Thoracic aorta (tissue), 2 donors: ENCODE results near the gene C19orf81. TPM values are rescaled to one million over a fixed set of nuclear protein-coding genes. Genes with fewer than 3 reads are reported as not detected.

Experiments
- ATAC-seq: fragments of 150-250 bp; one replicate; pipeline ENCODE4 v1.8.0; 2017; ENCODE audit warnings: low read depth; ENCODE audit not compliant: insufficient number of reproducible peaks, low FRiP score
- DNase-seq: peaks from one replicate; pipeline ENCODE4 v3.0.0-alpha.2; 2020; ENCODE audit warnings: low spot score
- H3K27ac ChIP-seq, 2 donors: fragments of 200-600 bp; sonication (generic); 1 replicate in 1 of 2; 2 replicates in 1 of 2; pipeline ENCODE4 v1.5.1; 2016; ENCODE audit warnings: mild to moderate bottlenecking in 2 of 2, moderate library complexity in 2 of 2
- H3K27me3 ChIP-seq: fragments of 200-600 bp; sonication (generic); replicated peaks from 2 replicates; pipeline ENCODE4 v1.6.0; 2016; ENCODE audit warnings: mild to moderate bottlenecking; ENCODE audit not compliant: insufficient read depth
- H3K36me3 ChIP-seq: fragments of 200-600 bp; sonication (generic); one replicate; pipeline ENCODE4 v1.5.1; 2016
- H3K4me1 ChIP-seq, 2 donors: fragments of 200-600 bp; sonication (generic); 1 replicate in 1 of 2; 2 replicates in 1 of 2; pipeline versions ENCODE4 v1.5.1 to v1.6.0; 2016; ENCODE audit warnings: low read depth in 2 of 2, mild to moderate bottlenecking in 1 of 2; ENCODE audit not compliant: control insufficient read depth in 1 of 2
- H3K4me3 ChIP-seq: fragments of 200-600 bp; sonication (generic); 2 replicates; pipeline ENCODE4 v1.5.1; 2016; ENCODE audit warnings: mild to moderate bottlenecking
- H3K9me3 ChIP-seq: fragments of 200-600 bp; sonication (generic); 2 replicates; pipeline ENCODE4 v1.5.1; 2016
- CTCF ChIP-seq: fragments of 200-600 bp; sonication (generic); IDR thresholded peaks from one replicate; pipeline ENCODE4 v1.5.1; 2019; ENCODE audit warnings: antibody characterized with exemption
- total RNA-seq, 2 donors: library from RNA; depleted of rRNA; stranded (reverse); fragments of >200 nt; gene quantifications; one replicate each; pipeline versions ENCODE4 v1.1.0 to v1.2.3, GENCODE V29; 2016

C19orf81 gene
- total RNA-seq, 2 donors from 2014 or later, result not detected

DNA sequence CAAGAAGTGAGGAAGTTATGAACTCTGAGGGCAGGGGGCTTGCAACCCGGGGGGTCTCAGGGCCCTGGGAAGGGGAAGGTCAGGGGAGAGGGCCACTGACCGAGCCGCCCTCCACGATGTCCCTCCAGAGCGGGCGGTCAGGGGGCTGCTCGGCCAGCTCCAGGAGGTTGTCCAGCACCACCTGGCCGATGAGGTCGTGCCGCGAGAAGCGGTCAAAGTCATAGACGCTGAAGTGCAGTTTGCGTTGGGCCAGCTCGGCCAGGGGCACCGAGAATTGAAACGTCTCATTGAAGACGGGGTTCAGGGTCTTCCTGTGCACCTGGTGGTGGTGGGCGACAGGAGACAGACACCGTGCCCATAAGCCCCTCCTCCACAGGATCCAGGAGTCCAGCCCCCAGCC lies 20.1 kb upstream of the C19orf81 start:
- Histone ChIP-seq H3K4me3 (no peak overlapping the region), H3K27ac (no peak overlapping the region), H3K9me3 (peaks cover 6% of the 10 kb centered on the region), H3K27me3 (no peaks in the 10 kb centered on the region), H3K36me3 (no peaks in the 10 kb centered on the region), H3K4me1 (no peaks in the 10 kb centered on the region)
- DNase-seq (no peak), ATAC-seq (no peak)
- TF ChIP-seq CTCF, result no peak

DNA sequence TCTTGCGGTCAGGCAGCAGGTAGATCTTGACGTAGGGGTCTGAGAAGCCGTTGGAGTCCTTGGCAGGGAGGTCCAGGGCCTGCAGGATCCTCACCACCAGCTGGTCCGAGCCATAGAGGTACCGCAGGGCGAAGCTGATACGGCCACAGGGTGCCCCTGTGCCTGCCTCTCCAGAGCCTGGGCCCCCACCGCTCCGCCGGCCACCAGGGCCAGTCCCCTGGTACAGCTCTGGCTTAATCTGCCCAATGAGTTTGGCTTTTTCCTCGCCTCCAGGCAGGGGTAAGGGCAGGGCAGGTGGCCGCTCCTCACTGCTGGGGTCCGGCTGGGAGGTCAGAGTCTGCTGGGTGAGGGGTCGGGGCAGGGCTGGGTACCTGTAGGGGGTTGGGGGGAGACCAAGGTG lies 19.4 kb upstream of the C19orf81 start:
- no peak for TF ChIP-seq CTCF
- H3K36me3 ChIP-seq, result no peaks in the 10 kb centered on the region
- H3K27me3 ChIP-seq, result no peaks in the 10 kb centered on the region
- peaks cover 12% of the 10 kb centered on the region for H3K9me3 ChIP-seq
- H3K4me1 ChIP-seq, result no peaks in the 10 kb centered on the region
- ATAC-seq (no peak), DNase-seq (no peak)
- H3K4me3 ChIP-seq, result no peak overlapping the region
- H3K27ac ChIP-seq, result no peak overlapping the region

GRCh38 chr19:50632151-50632835 lies 17.0 kb upstream of the C19orf81 start:
- no peaks in the 10 kb centered on the region for H3K36me3 ChIP-seq
- TF ChIP-seq CTCF, result no peak
- ATAC-seq (no peak), DNase-seq (no peak)
- H3K27ac ChIP-seq, result no peak overlapping the region
- H3K27me3 ChIP-seq, result no peaks in the 10 kb centered on the region
- H3K4me3 ChIP-seq, result no peak overlapping the region
- H3K9me3 ChIP-seq, result peaks cover 12% of the 10 kb centered on the region
- no peaks in the 10 kb centered on the region for H3K4me1 ChIP-seq

DNA sequence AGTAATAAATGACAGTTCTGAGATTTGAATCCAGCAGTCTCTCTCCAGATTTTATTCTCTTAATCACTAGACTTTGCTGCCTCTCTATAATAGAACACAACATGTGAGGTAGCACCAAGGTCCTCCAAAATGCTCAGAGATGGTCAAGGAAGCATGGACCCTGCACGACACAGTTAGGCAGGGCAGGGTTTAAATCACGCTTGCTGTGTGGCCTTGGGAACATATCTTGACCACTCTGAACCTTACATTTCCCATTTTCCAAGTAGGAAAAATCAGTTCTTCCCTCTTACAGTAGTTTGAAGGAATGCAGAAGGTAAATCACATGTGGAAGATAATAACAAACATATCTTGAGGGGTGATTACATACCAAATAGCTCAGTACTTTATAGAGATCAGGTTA lies 15.9 kb upstream of the C19orf81 start:
- no peaks in the 10 kb centered on the region for H3K36me3 ChIP-seq
- H3K27me3 ChIP-seq, result no peaks in the 10 kb centered on the region
- no peak for TF ChIP-seq CTCF
- no peaks in the 10 kb centered on the region for H3K4me1 ChIP-seq
- H3K9me3 ChIP-seq, result peaks cover 12% of the 10 kb centered on the region
- no peak for ATAC-seq
- no peak for DNase-seq
- H3K4me3 ChIP-seq, result no peak overlapping the region
- H3K27ac ChIP-seq, result no peak overlapping the region

- peaks cover 12% of the 10 kb centered on the region for H3K9me3 ChIP-seq
- TF ChIP-seq CTCF, result no peak
- ATAC-seq, result no peak
- no peaks in the 10 kb centered on the region for H3K4me1 ChIP-seq
- no peak overlapping the region for H3K4me3 ChIP-seq
- no peak overlapping the region for H3K27ac ChIP-seq
- H3K27me3 ChIP-seq, result no peaks in the 10 kb centered on the region
- H3K36me3 ChIP-seq, result no peaks in the 10 kb centered on the region
- no peak for DNase-seq
Observed at GRCh38 chr19:50633973-50634372, 15.3 kb upstream of the C19orf81 start.
